Renal cortex interstitium (tissue), 15 donors: ENCODE results near the gene SLC5A1. TPM values are rescaled to one million over a fixed set of nuclear protein-coding genes. Genes with fewer than 3 reads are reported as not detected.

Source experiments
- DNase-seq, 11 donors: peaks; one replicate each; pipeline ENCODE4 v3.0.0-alpha.2; 2013; ENCODE audit warnings: low read depth in 9 of 11, low spot score in 4 of 11; ENCODE audit errors: extremely low read depth in 1 of 11
- long read RNA-seq, 16 experiments: transcript quantifications; one replicate each; lab custom pipeline, GENCODE V29; 2026
- polyA plus RNA-seq, 3 donors: library from polyadenylated mRNA; unstranded; fragments of 120-200 nt; gene quantifications; one replicate each; pipeline ENCODE4 v1.2.1, GENCODE V29; 2013; ENCODE audit not compliant: insufficient read length in 3 of 3

The SLC5A1 gene
- polyA plus RNA-seq, result under 1 TPM; 0.42 to 0.82 (median 0.53) TPM
- long read RNA-seq, donor 1, result 0 reads
- long read RNA-seq, donor 2, result 0 reads
- long read RNA-seq, donor 3, result 0 reads
- long read RNA-seq, donor 4, result 0 reads
- long read RNA-seq, donor 5, result 0 reads
- long read RNA-seq, donor 6, result 0 reads
- long read RNA-seq, donor 7, result 0 reads
- long read RNA-seq, donor 8, result 0 reads
- long read RNA-seq, donor 9, result 0 reads
- long read RNA-seq, donor 10, result 0 reads
- long read RNA-seq, donor 11, result 0 reads
- long read RNA-seq, donor 12, result 0 reads
- long read RNA-seq, donor 13, full-length matches to known transcripts, result 1 of 1 reads
- long read RNA-seq, donor 13, partial matches to known transcripts, result 0 of 1 reads
- long read RNA-seq, donor 13, other reads (novel, unspliced or antisense), result 0 of 1 reads
- long read RNA-seq, donor 14, result 0 reads
- long read RNA-seq, donor 15, result 0 reads
- long read RNA-seq, donor 16, result 0 reads

DNA sequence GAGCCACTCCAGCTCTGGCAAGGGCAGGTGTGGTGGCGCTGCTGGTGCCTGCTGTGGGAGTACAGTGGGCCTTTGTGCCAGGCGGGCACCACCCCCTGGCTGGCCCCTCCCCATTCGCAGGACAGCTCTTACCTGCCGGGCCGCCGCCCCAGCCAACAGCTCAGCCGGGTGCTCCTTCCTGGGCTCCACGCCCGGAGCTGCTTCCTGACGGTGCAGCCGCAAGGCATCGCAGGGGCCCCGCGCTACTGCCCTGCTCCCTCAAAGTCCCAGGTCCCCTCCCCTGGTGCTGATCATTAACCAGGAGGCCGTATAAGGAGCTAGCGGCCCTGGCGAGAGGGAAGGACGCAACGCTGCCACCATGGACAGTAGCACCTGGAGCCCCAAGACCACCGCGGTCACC is at the start of gene SLC5A1:
Gene SLC5A1 (plus strand): TSS at position 338 of the 400 bp plus-strand sequence. CDS start 21 bp downstream, at position 359.
- DNase-seq, result no peak

DNA sequence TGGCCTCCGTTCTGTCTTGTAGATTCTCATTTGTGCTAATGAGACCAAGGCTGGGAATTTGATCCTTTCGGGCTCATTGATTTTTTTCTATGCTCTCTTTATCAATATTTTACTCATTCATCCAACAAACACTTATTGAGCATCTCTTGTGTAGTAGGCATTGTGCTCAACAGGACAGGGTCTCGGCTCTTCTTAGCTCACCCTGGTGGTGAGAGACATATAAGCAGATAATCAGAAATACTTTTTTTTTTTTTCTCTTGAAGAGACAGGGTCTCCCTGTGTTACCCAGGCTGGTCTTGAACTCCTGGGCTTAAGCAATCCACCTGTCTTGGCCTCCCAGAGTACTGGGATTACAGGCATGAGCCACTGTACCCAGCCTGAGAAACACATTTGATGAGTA is 48.0 kb upstream of the SLC5A1 start:
- no peak for DNase-seq

DNA sequence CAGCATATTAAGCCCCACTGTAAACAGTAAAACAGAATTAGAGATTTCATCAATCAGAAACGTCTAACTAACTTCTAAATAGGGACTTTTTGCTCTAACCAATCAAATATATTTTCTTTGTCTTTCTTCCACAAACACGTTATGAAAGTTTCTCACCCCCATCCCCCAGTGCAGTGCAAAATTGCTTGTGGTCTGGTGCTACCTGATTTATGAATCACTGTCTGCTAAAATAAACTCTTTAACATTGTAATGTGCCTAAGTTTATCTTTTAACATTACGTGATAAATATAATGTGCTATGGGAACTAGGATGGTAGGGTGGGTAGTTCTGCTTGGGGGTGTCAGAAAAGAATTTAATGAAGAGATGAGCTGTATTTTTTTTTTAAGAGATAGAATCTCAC is 47.3 kb upstream of the SLC5A1 start:
- no peak for DNase-seq

DNA sequence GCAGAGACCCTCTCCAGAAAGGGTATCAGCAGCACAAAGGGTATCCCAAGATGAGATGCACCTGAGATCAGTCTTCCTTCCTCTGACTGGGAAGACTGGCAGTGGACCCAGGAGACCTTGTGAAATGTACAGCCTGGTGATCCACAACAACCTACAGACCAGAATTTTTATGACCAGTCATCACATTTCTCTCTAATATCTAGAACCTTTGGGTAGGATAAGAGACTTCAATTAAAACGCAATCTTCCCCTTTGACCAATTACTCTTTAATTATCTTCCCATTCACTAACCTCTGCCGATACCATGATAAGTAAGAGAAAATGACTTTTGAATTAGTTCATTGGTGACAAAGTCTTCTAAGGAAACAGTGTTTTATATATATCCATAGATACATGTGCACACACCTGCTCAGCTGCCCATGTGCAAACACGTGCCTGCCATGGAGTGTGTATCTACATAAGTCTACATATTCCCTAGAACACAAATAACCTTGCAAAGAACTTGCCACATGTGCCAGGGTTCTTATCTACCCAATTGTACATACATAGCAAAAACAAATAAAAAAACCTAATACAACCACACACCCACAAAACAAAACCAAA is 44.2 kb upstream of the SLC5A1 start:
- DNase-seq, result no peak

DNA sequence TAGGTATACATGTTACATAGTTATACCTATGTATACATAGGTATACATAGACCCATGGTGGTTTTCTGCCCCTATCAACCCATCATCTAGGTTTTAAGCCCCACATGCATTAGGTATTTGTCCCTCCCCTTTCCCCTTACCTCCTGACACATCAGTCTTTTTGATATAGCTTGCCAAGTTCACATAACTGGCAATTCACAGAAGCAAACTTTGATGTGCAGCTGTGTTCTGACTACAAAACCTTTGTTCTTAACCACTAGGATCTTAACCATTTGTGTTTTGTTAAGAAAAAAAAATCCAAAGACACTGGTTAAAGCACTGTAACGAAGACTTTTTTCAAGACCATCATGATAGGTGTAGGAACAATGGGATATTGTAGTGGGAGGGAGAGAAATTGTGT is 42.9 kb upstream of the SLC5A1 start:
- DNase-seq, result no peak

DNA sequence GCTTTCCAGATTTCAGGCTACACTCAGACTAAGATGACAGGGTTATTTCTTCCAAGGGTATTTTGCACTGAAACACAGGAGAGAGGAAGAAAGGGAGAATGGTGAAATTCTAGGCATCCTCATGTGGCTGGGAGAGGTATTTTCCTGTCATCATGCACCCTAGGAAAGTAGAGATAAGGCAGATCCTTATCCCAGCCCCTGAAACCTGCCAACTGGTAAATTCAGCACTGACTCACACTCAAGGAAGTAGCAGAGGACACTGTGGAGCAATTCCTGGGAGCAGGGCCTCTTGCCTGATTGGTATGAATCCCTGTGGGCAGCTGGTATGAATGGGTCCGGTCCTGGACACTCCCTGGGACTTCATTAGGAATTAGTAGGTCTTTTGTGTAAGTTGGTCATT is 37.6 kb upstream of the SLC5A1 start:
- no peak for DNase-seq

DNA sequence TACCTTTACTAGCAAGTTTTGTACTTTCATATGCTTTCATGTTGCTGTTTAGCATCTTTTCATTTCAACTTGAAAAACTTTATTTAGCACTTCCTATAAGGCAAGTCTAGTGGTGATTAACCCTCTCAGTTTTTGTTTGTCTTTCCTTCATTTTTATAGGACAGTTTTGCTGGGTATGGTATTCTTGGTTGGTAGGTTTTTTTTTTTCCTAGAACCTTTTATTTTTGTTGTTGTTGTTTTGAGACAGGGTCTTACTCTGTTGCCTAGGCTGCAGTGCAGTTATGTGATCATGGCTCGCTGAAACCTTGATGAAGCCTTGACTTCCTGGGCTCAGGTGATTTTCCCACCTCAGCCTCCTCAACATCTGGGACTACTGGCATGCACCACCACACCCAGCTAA is 29.9 kb upstream of the SLC5A1 start:
- DNase-seq, result no peak

DNA sequence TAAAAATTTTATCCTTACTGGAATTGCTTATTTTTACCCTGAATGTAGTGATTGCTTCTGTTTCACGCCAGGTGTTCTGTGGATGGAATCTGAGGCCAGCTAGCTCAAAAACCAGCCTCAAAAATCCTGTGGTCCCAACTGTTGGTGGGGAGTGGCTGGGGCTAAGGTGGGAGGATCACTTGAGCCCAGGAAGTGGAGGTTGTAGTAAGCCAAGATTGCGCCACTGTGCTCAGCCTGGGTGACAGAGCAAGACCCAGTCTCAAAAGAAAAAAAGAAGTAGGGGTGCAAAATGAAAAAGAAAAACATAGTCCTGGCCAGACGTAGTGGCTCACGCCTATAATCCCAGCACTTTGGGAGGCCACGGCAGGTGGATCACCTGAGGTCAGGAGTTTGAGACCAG is 27.0 kb upstream of the SLC5A1 start:
- DNase-seq, result no peak

DNA sequence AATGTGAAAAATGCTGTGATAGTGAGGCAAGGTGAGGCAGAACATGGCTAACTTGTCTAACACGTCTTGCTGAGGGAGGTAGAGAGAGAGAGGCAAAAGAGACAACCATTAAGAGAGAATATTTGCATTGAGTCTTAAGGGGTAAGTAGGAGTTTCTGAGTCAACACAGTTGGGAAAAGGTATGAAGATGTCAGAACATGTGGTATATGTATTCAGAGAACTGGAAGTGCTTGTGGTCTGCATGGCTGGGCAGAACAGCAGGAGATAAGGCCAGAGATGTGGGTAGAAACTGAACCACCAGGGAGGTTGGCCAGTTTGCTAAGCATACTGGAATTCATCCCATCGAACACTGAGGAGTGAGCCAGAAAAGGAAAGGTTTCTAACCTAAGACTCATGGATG is 25.0 kb upstream of the SLC5A1 start:
- no peak for DNase-seq

DNA sequence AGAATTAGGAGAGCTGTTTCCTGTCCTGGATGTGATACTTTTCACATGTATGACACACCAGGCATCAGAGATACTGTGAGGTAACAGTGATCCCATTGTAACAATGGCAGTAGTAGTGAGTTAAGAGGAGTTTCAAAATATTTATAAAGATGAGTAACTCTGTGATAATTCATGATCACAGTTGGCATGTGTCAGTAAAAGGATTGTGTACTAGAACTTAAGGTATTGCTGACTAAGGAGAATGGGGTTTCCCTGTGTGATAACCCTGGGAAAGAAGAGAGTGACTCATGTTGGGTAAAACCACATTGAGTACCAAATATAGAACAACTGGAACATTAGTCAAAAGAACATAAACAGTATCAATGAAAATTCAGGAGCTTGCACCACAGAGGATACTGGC is 22.9 kb upstream of the SLC5A1 start:
- DNase-seq, result no peak

DNA sequence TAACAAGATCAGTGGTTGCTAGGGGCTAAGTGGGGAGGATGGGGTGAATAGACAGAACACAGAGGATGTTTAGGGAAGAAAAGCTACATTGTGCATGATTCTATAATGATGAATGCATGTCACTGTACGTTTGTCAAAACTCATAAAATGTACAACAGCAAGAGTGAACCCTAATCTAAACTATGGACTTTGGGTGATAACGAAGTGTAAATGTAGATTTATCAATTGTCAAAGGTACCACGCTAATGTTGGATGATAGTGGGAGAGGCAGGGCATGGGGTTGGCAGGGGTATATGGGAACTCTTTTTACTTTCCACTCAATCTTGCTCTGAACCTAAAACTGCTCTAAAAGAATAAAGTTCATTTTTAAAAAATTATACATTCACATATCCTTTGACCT is 21.3 kb upstream of the SLC5A1 start:
- DNase-seq, result no peak

DNA sequence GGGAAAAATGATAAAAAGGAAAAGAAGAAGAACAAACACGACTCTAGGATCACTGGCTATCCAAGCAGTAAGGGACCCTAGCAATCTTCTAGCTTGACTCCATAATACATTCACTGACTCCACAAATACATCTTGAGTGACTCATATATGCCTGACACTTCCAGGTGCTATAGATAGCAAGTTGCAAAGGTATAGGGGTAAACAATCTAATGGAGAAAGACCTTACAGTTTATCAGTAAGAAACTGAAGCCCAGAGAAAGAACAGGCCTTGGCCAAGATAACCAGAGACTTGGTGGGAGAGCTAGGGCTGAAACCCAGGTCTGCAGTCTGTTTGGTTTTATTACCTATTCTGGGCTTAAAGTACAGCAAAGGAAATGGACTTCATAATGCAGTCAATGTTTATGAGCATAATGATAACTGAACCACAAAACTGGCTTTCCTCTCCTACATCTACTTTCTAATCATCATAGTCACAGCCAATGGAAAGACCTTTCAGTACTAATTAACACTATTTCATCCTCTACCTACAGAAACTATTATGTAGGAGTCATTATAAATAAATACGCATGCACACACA is 19.7 kb upstream of the SLC5A1 start:
- DNase-seq, result no peak

DNA sequence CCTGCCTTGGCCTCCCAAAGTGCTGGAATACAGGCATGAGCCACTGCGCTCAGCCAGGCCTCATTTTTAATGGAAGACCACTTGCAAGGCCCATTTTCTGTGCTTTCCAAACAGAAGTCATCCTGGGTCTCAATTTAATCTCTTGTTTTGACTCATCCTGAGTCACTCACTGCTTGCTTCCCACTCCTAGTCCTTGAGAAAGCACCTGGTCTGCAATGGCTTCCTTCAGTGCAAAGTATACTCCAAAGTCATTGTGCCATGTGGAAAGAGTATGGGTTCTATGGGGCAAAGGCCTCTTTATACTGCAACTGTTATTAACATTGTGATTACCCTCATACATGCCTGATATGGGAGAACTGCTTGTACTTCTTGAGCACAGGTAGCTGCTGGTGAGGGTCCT is 18.3 kb upstream of the SLC5A1 start:
- no peak for DNase-seq

DNA sequence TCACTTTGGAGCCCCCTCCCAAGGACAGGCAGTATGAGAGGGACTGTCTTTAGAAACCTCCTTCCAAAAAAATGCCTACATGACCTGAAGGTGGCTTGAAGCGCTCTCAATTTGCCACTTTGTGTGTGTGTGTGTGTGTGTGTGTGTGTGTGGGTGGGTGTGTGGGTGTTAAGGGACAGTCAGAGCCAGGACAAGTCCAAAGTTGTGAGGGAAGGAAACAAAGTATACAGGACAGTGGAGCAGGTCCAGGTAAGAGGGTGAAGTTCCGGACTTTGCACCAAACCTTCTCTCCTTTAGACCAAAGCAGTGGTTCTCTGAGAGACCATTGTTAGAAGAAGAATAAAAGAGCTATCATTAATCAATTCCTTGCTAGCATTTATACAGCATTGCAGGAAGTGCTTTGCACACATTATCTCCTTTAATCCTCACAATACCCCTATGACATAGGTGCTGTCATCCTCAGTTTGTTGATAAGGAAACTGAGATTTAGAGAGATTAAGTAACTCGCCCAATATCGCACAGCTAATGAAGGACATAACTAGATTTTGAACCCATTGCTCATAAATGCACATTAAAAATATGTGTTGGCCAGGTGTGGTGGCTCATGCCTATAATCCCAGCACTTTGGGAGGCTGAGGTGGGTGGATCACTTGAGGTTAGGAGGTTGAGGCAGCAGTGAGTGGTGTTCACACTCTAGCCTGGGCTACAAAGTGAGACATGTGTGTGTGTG is 12.4 kb upstream of the SLC5A1 start:
- DNase-seq, result no peak

DNA sequence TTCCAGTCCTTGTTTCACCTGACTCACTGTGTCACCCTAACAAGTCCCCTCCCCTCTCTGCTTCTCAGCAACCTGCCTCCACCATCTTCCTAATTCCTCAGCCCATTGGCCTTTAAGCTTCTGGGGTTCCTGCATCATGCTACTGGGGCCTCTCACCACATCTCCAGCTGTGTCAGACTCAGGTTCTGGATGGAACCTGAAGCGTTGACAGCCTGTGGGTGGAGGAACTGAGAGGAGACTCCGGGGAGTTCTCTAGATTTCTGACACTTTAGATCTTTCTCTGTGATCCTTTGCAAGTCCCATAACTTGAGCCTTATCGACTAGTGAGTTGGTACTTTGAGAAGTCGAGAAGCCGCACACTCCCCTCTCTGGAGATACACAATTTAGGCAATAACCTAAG is 11.6 kb upstream of the SLC5A1 start:
- no peak for DNase-seq

DNA sequence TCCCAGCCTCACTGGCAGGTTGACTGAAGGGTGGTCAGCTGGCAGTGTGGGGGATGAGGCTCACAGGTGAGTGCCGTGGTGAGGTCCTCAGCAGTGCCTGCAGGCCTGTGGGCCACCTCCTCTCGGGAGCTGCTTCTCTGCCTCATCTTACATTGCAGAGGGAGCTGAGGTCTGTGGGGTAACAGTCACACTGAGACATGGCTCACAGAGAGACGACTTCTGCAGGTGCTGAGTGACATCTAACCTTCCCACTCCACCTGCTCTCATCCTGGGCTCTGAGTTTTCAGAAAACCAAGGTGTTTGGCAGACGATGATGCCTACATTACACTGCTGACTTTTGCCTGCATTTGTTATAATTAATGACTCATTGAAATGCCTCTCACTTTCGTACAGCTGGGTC is 8.8 kb upstream of the SLC5A1 start:
- DNase-seq, result no peak

DNA sequence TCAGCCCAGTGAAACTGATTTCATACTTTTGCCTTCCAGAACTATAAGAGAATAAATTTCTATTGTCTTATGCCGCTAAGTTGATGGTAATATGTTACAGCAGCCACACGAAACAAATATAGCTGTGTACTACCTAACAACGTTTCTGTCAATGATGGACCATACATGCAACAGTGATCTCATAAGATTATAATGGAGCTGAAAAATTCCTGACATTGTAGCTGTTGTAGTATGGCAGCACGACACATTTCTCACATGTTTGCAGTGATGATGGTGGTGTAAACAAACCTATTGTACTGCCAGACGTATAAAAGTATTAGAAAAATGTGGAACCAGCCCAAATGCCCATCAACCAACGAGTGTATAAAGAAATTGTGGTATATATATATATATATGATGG is 5.8 kb upstream of the SLC5A1 start:
- no peak for DNase-seq

DNA sequence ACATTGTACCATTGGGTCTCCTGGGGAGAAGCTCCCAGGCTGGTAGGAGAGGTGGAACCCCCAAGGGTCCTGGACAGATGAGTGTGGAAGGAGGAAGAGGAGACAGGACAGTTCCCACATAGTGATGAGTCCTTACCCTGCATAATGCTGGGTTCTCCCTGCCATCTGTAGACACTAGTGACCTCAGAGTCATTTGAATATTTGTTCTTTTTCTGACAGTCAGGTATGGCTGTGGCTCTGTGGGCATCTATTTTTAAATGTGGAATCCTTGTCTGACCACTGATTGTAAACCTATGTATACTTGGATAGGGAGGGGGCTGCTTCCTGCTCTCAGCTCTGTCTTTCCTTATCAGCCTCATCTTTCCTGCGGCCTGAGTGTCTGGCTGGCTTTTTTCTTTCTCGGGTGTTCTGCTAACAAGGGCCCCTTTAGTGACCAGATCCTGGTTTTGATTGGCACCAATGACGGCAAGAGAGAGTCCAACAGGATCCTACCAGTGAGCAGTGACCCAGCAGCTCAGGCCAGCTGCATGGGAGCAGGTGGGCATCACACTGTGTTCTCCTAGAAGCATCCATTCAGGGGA is 2.6 kb upstream of the SLC5A1 start:
- no peak for DNase-seq

DNA sequence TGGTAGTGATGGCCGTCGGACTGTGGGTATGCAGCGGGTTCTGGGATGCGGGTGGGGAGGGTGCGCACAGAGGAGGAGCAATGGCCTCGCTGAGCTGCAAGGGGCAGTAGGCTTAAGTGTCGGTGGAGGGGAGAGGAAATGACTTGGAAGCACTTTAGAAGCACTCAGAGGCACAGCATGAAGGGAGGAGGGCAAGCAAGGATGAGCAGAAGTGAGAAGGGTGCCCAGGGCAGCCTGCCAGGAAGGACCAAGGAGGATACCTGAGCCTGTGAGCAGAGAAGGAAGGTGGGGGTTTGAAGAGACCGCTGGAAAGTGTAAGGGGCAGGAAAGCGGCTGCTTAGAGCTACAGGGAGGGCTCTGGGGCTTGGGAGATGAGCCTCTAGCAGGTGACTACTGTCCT is 330 bp downstream of the SLC5A1 start:
- DNase-seq, result no peak

DNA sequence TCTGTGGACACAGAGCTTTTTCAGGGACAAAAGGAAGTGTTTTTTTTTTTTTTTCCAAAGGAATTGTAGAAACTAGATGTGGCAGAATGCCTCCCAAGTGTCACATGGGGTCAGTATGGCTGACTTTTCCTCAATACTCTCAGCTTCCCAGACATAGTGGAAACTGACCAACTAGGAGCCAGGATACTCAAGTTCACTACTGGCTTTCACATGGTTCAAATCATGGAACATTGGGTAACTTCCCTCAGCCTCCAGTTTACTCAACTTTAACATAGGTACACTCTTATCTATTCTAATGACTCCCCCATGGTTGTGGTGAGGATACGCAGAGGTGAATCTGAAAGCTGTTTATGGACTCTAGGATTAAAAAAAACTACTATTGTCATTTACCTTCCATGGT is 1.4 kb downstream of the SLC5A1 start:
- DNase-seq, result no peak
